HG03521 (cell line): ENCODE results near the gene TRPV3.

ENCODE experiments used
- ATAC-seq: cut with Tn5 transposase; IDR thresholded peaks from one replicate; pipeline ENCODE4 v1.9.1; 2021; ENCODE audit warnings: mild to moderate bottlenecking, moderate library complexity; ENCODE audit not compliant: unreplicated experiment

Gene TRPV3

GRCh38 chr17:3547628-3548027, 10.0 kb downstream of the TRPV3 start:
- no peak for ATAC-seq

- no peak for ATAC-seq
Measured at GRCh38 chr17:3546997-3547396, 10.6 kb downstream of the TRPV3 start.

GRCh38 chr17:3546521-3546920, 11.1 kb downstream of the TRPV3 start:
- ATAC-seq = no peak

GRCh38 chr17:3545151-3545550, 12.5 kb downstream of the TRPV3 start:
- no peak for ATAC-seq

GRCh38 chr17:3544365-3544764, 13.2 kb downstream of the TRPV3 start:
- ATAC-seq = no peak

GRCh38 chr17:3543453-3543852, 14.2 kb downstream of the TRPV3 start:
- no peak for ATAC-seq

- ATAC-seq = no peak
Measured at GRCh38 chr17:3542410-3543088, 15.1 kb downstream of the TRPV3 start.

GRCh38 chr17:3539881-3540540, 17.6 kb downstream of the TRPV3 start:
- no peak for ATAC-seq

GRCh38 chr17:3536716-3537115, 20.9 kb downstream of the TRPV3 start:
- no peak for ATAC-seq

GRCh38 chr17:3535253-3535995, 22.2 kb downstream of the TRPV3 start:
- ATAC-seq = peak; percentile 80

GRCh38 chr17:3534881-3535252, 22.7 kb downstream of the TRPV3 start:
- ATAC-seq = no peak

GRCh38 chr17:3533752-3534151, 23.9 kb downstream of the TRPV3 start:
- no peak for ATAC-seq

- no peak for ATAC-seq
Measured at GRCh38 chr17:3532859-3533142, 24.8 kb downstream of the TRPV3 start.

- no peak for ATAC-seq
Measured at GRCh38 chr17:3532106-3532858, 25.3 kb downstream of the TRPV3 start.

GRCh38 chr17:3531266-3532101, 26.1 kb downstream of the TRPV3 start:
- no peak for ATAC-seq

GRCh38 chr17:3529817-3530741, 27.5 kb downstream of the TRPV3 start:
- ATAC-seq = no peak

GRCh38 chr17:3528880-3529511, 28.6 kb downstream of the TRPV3 start:
- ATAC-seq = no peak

GRCh38 chr17:3528403-3528851, 29.2 kb downstream of the TRPV3 start:
- ATAC-seq = no peak

GRCh38 chr17:3527896-3528295, 29.7 kb downstream of the TRPV3 start:
- ATAC-seq = no peak
